ENCODE measurements around the gene IDH3G. TPM values are rescaled to one million over a fixed set of nuclear protein-coding genes. Genes with fewer than 3 reads are reported as not detected.
A peak's percentile ranks its signal among the peaks of the same experiment; 100 is the strongest.

The IDH3G gene
- polyA plus RNA-seq, 3 donors: 115 to 201 (median 130) TPM

DNA sequence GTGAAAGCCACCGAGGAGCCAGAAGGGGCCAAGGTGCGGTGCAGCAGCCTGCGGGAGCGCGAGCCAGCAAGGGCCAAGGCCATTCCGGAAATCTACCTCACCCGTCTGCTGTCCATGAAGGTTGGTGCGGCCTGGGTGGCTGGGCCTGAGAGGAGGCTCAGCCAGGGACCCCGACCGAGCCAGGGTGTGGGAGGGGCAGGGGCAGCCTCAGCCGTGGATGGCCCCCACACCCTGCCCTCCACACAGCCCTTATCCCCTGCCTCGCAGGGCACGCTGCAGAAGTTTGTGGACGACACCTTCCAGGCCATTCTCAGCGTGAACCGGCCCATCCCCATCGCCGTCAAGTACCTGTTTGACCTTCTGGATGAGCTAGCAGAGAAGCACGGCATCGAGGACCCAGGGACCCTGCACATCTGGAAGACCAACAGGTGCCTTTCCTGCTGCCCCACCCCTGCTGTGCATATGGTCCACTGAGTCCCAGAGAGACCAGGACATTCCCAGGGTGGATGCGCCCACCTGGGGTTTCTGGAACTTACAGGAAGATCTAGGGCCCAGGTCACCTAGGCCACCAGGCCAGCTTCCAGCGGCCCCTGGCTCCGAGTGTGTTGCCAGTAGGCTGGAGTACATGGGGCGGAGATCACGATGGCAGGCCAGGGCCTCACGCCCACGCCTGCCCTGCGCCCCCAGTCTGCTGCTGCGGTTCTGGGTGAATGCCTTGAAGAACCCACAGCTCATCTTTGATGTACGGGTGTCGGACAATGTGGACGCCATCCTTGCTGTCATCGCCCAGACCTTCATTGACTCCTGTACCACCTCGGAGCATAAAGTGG is 16.7 kb downstream of the IDH3G start:
- Histone ChIP-seq H3K27me3 (ENCODE audit: control insufficient read depth in 2 of 2, insufficient read depth in 2 of 2, low read length in 2 of 2) (peaks cover 0 to 23% of the 10 kb centered on the region in 2 donors), H2AFZ (ENCODE audit: insufficient read depth, low read depth, low read length, poor library complexity, severe bottlenecking) (no peak overlapping the region), H3K4me1 (ENCODE audit: control insufficient read depth in 1 of 2, insufficient read depth in 2 of 2, low read length in 2 of 2) (no peaks in the 10 kb centered on the region), H3K36me3 (replicated peaks in 1 of 2; ENCODE audit: control insufficient read depth in 1 of 2, insufficient read depth in 2 of 2, low read length in 2 of 2) (no peaks in the 10 kb centered on the region), H4K20me1 (ENCODE audit: insufficient read depth, low read length) (no peaks in the 10 kb centered on the region), H3K79me2 (ENCODE audit: insufficient read depth, low read length) (no peaks in the 10 kb centered on the region), H3K9me3 (replicated peaks in 1 of 2; ENCODE audit: control insufficient read depth in 1 of 2, insufficient read depth in 1 of 2, low read length in 2 of 2) (no peaks in the 10 kb centered on the region), H3K4me3 (replicated peaks in 1 of 3; ENCODE audit: low read depth in 2 of 3, low read length in 3 of 3) (no peak overlapping the region), H3K27ac (ENCODE audit: low read depth in 1 of 2, low read length in 2 of 2) (no peak overlapping the region), H3K4me2 (replicated peaks; ENCODE audit: extremely low read depth, low read length, poor library complexity, severe bottlenecking) (no peak overlapping the region), H3K9ac (ENCODE audit: insufficient read depth, low read length, poor library complexity, severe bottlenecking) (no peak overlapping the region)
- 91% methylated on average over 16 of the region's 34 CpGs for WGBS (ENCODE audit: insufficient coverage)
- Mint-ChIP-seq H3K27me3 (ENCODE audit: low read depth in 3 of 3) (peaks cover 15 to 26% (median 15%) of the 10 kb centered on the region in 3 donors), H3K4me3 (no peak overlapping the region), H3K4me1 (no peaks in the 10 kb centered on the region), H3K9me3 (peaks cover 0 to 13% (median 2%) of the 10 kb centered on the region in 7 donors), H3K27ac (peak overlapping the region in 1 of 7 donors; percentile 11), H3K36me3 (no peaks in the 10 kb centered on the region)
- no peak for DNase-seq
- TF ChIP-seq CTCF (IDR thresholded peaks at IDR 0.05): no peak
- intact Hi-C loops (cut with micrococcal nuclease): no loop called here

GRCh38 chrX:153776611-153777045 is 17.5 kb downstream of the IDH3G start:
- intact Hi-C loops (cut with micrococcal nuclease): no loop called here
- Histone ChIP-seq H3K36me3 (replicated peaks in 1 of 2; ENCODE audit: control insufficient read depth in 1 of 2, insufficient read depth in 2 of 2, low read length in 2 of 2) (no peaks in the 10 kb centered on the region), H3K9me3 (replicated peaks in 1 of 2; ENCODE audit: control insufficient read depth in 1 of 2, insufficient read depth in 1 of 2, low read length in 2 of 2) (no peaks in the 10 kb centered on the region), H3K9ac (ENCODE audit: insufficient read depth, low read length, poor library complexity, severe bottlenecking) (no peak overlapping the region), H3K79me2 (ENCODE audit: insufficient read depth, low read length) (no peaks in the 10 kb centered on the region), H3K27me3 (ENCODE audit: control insufficient read depth in 2 of 2, insufficient read depth in 2 of 2, low read length in 2 of 2) (peaks cover 0 to 17% of the 10 kb centered on the region in 2 donors), H3K4me1 (ENCODE audit: control insufficient read depth in 1 of 2, insufficient read depth in 2 of 2, low read length in 2 of 2) (no peaks in the 10 kb centered on the region), H2AFZ (ENCODE audit: insufficient read depth, low read depth, low read length, poor library complexity, severe bottlenecking) (no peak overlapping the region), H3K27ac (ENCODE audit: low read depth in 1 of 2, low read length in 2 of 2) (no peak overlapping the region), H4K20me1 (ENCODE audit: insufficient read depth, low read length) (no peaks in the 10 kb centered on the region), H3K4me3 (replicated peaks in 1 of 3; ENCODE audit: low read depth in 2 of 3, low read length in 3 of 3) (no peak overlapping the region), H3K4me2 (replicated peaks; ENCODE audit: extremely low read depth, low read length, poor library complexity, severe bottlenecking) (no peak overlapping the region)
- WGBS (ENCODE audit: insufficient coverage): 72% methylated on average over 5 of the region's 22 CpGs
- H3K36me3 Mint-ChIP-seq: no peaks in the 10 kb centered on the region
- no peak for DNase-seq
- no peak for TF ChIP-seq CTCF (IDR thresholded peaks at IDR 0.05)
- no peak overlapping the region for H3K27ac Mint-ChIP-seq
- no peaks in the 10 kb centered on the region for H3K4me1 Mint-ChIP-seq
- peaks cover 0 to 13% (median 2%) of the 10 kb centered on the region in 7 donors for H3K9me3 Mint-ChIP-seq
- no peak overlapping the region for H3K4me3 Mint-ChIP-seq
- H3K27me3 Mint-ChIP-seq (ENCODE audit: low read depth in 3 of 3): peaks cover 13 to 25% (median 15%) of the 10 kb centered on the region in 3 donors
